SH-SY5Y (cell line): ENCODE data around the gene FBXL13.

Source experiments
- GATA2 ChIP-seq: IDR thresholded peaks from 2 replicates; pipeline ENCODE4 v1.6.1; 2011; ENCODE audit warnings: mild to moderate bottlenecking, low read depth, low read length
- GATA3 ChIP-seq: IDR thresholded peaks from 2 replicates; pipeline ENCODE4 v1.6.1; 2011; ENCODE audit warnings: low read depth, mild to moderate bottlenecking, low read length, moderate library complexity

GRCh38 chr7:102925976-102926782 lies 148.4 kb downstream of the FBXL13 start:
- no peak for TF ChIP-seq GATA3
- peak; percentile 24; the same call in 1 of the 2 replicates for TF ChIP-seq GATA2
